GM23338 (cell line): ENCODE data around the gene PAPPA2. TPM values are rescaled to one million over a fixed set of nuclear protein-coding genes. Genes with fewer than 3 reads are reported as not detected.

ENCODE experiments used
- ATAC-seq: fragments of 200-7000 bp; cut with Tn5 transposase; 3 replicates; pipeline ENCODE4 v1.9.1; 2020
- DNase-seq: peaks from one replicate; pipeline ENCODE4 v3.0.0-alpha.2; 2015; ENCODE audit warnings: low spot score
- H2AFZ ChIP-seq: fragments of 200-600 bp; sonication (generic); 2 replicates; pipeline ENCODE4 v1.8.0; 2016; ENCODE audit warnings: antibody characterized with exemption, mild to moderate bottlenecking, moderate library complexity
- H3F3A ChIP-seq: fragments of 200-600 bp; sonication (generic); replicated peaks from 2 replicates; pipeline ENCODE4 v1.8.0; 2017; ENCODE audit warnings: antibody characterized with exemption, mixed run types, low read depth
- H3K27ac ChIP-seq: fragments of 200-600 bp; sonication (generic); 2 replicates; pipeline ENCODE4 v1.6.1; 2016; ENCODE audit warnings: low read depth
- H3K27me3 ChIP-seq: fragments of 200-600 bp; sonication (generic); 2 replicates; pipeline ENCODE4 v1.8.0; 2016; ENCODE audit warnings: mild to moderate bottlenecking, mixed run types, moderate library complexity; ENCODE audit not compliant: insufficient read depth
- H3K36me3 ChIP-seq: fragments of 200-600 bp; sonication (generic); 2 replicates; pipeline ENCODE4 v1.8.0; 2016; ENCODE audit warnings: mild to moderate bottlenecking; ENCODE audit not compliant: insufficient read depth
- H3K4me1 ChIP-seq: fragments of 200-600 bp; sonication (generic); 2 replicates; pipeline ENCODE4 v1.8.0; 2016; ENCODE audit warnings: mild to moderate bottlenecking, moderate library complexity; ENCODE audit not compliant: insufficient read depth
- H3K4me2 ChIP-seq: fragments of 200-600 bp; sonication (generic); 2 replicates; pipeline ENCODE4 v1.7.1; 2017; ENCODE audit warnings: mixed run types
- H3K4me3 ChIP-seq: fragments of 200-600 bp; sonication (generic); 2 replicates; pipeline ENCODE4 v1.6.1; 2016; ENCODE audit warnings: mixed run types
- H3K79me2 ChIP-seq: fragments of 200-600 bp; sonication (generic); replicated peaks from 2 replicates; pipeline ENCODE4 v1.8.0; 2017; ENCODE audit warnings: mild to moderate bottlenecking; ENCODE audit not compliant: insufficient read depth
- H3K9me2 ChIP-seq: fragments of 200-600 bp; sonication (generic); 2 replicates; pipeline ENCODE4 v1.8.0; 2017; ENCODE audit not compliant: insufficient read depth
- H4K20me1 ChIP-seq: fragments of 200-600 bp; sonication (generic); replicated peaks from 2 replicates; pipeline ENCODE4 v1.8.0; 2017; ENCODE audit warnings: mild to moderate bottlenecking; ENCODE audit not compliant: insufficient read depth
- H3K27ac Mint-ChIP-seq: 2 replicates; pipeline ENCODE4 v1.8.0; 2020; ENCODE audit warnings: inconsistent platforms, mild to moderate bottlenecking, moderate library complexity, mixed read lengths
- H3K27me3 Mint-ChIP-seq: 3 replicates; pipeline ENCODE4 v1.8.0; 2022; ENCODE audit warnings: low read depth, mild to moderate bottlenecking, moderate library complexity, mixed read lengths, inconsistent platforms; ENCODE audit not compliant: insufficient read depth, poor library complexity
- H3K36me3 Mint-ChIP-seq: 3 replicates; pipeline ENCODE4 v1.8.0; 2021; ENCODE audit warnings: low read depth, mild to moderate bottlenecking, inconsistent platforms, moderate library complexity, mixed read lengths
- H3K4me1 Mint-ChIP-seq: 3 replicates; pipeline ENCODE4 v1.8.0; 2020; ENCODE audit warnings: mild to moderate bottlenecking, inconsistent platforms, mixed read lengths
- H3K4me3 Mint-ChIP-seq: 3 replicates; pipeline ENCODE4 v1.8.0; 2021; ENCODE audit warnings: moderate library complexity, mild to moderate bottlenecking, inconsistent platforms, mixed read lengths
- H3K9me3 Mint-ChIP-seq: 3 replicates; pipeline ENCODE4 v1.8.0; 2020; ENCODE audit warnings: moderate library complexity, mild to moderate bottlenecking, inconsistent platforms, mixed read lengths
- EZH2 ChIP-seq: fragments of 200-600 bp; sonication (generic); IDR thresholded peaks from one replicate; pipeline ENCODE4 v1.8.0; 2017; ENCODE audit warnings: antibody characterized with exemption, mild to moderate bottlenecking, low read depth; ENCODE audit not compliant: unreplicated experiment
- EZH2phosphoT487 ChIP-seq: fragments of 200-600 bp; sonication (generic); IDR thresholded peaks from one replicate; pipeline ENCODE4 v1.8.1; 2018; ENCODE audit warnings: antibody characterized with exemption; ENCODE audit not compliant: unreplicated experiment
- NANOG ChIP-seq: IDR thresholded peaks from 2 replicates; pipeline ENCODE4 v1.6.1; 2016; ENCODE audit warnings: antibody characterized with exemption, borderline replicate concordance
- POLR2AphosphoS5 ChIP-seq: IDR thresholded peaks from 2 replicates; pipeline ENCODE4 v1.6.1; 2016; ENCODE audit warnings: antibody characterized with exemption, low read depth
- STAT1 ChIP-seq: IDR thresholded peaks from one replicate; pipeline ENCODE4 v1.6.1; 2016; ENCODE audit warnings: antibody characterized with exemption; ENCODE audit not compliant: unreplicated experiment
- polyA plus RNA-seq: library from polyadenylated mRNA; unstranded; fragments of >200 nt; fragmentation: Nextera tagmentation; extraction: Ambion mirVana; gene quantifications from 2 replicates; pipeline ENCODE4 v1.2.1, GENCODE V29; 2016
- total RNA-seq: library from RNA; depleted of rRNA; stranded (reverse); fragments of >200 nt; shearing (Covaris generic); gene quantifications from 2 replicates; pipeline ENCODE4 v1.2.3, GENCODE V29; 2014
- TF ChIP-seq, protein P1 (sequence below): fragments of 250-450 bp; sonication (Bioruptor Pico); IDR thresholded peaks from 2 replicates; pipeline ENCODE4 v1.5.0; 2020; ENCODE audit warnings: mild to moderate bottlenecking, moderate library complexity
- TF ChIP-seq, protein P2 (sequence below): IDR thresholded peaks from one replicate; pipeline ENCODE4 v1.6.1; 2018; ENCODE audit warnings: antibody characterized with exemption; ENCODE audit not compliant: unreplicated experiment
- TF ChIP-seq, protein P3 (sequence below), 2 experiments: fragments of 200-600 bp in 1 of 2; sonication (generic) in 1 of 2; conservative IDR thresholded peaks; 2 replicates each; pipeline versions ENCODE4 v1.5.1 to v1.6.1; 2016 to 2017; ENCODE audit warnings: antibody characterized with exemption in 2 of 2, low read depth in 2 of 2, mild to moderate bottlenecking in 2 of 2, moderate library complexity in 1 of 2

PAPPA2 gene
- total and polyA plus RNA-seq, 2 experiments from 2014 or later: 1.4 to 1.7 TPM

GRCh38 chr1:176877557-176877956, 414.6 kb downstream of the PAPPA2 start:
- no peak overlapping the region for H3K4me3 Mint-ChIP-seq
- Histone ChIP-seq H4K20me1 (no peaks in the 10 kb centered on the region), H2AFZ (no peak overlapping the region), H3K36me3 (no peaks in the 10 kb centered on the region), H3K4me1 (no peaks in the 10 kb centered on the region), H3K9me2 (no peaks in the 10 kb centered on the region), H3K27ac (no peak overlapping the region), H3K4me3 (no peak overlapping the region), H3K4me2 (no peak overlapping the region), H3F3A (no peaks in the 10 kb centered on the region), H3K27me3 (no peaks in the 10 kb centered on the region), H3K79me2 (no peaks in the 10 kb centered on the region)
- TF ChIP-seq, protein P1, sequence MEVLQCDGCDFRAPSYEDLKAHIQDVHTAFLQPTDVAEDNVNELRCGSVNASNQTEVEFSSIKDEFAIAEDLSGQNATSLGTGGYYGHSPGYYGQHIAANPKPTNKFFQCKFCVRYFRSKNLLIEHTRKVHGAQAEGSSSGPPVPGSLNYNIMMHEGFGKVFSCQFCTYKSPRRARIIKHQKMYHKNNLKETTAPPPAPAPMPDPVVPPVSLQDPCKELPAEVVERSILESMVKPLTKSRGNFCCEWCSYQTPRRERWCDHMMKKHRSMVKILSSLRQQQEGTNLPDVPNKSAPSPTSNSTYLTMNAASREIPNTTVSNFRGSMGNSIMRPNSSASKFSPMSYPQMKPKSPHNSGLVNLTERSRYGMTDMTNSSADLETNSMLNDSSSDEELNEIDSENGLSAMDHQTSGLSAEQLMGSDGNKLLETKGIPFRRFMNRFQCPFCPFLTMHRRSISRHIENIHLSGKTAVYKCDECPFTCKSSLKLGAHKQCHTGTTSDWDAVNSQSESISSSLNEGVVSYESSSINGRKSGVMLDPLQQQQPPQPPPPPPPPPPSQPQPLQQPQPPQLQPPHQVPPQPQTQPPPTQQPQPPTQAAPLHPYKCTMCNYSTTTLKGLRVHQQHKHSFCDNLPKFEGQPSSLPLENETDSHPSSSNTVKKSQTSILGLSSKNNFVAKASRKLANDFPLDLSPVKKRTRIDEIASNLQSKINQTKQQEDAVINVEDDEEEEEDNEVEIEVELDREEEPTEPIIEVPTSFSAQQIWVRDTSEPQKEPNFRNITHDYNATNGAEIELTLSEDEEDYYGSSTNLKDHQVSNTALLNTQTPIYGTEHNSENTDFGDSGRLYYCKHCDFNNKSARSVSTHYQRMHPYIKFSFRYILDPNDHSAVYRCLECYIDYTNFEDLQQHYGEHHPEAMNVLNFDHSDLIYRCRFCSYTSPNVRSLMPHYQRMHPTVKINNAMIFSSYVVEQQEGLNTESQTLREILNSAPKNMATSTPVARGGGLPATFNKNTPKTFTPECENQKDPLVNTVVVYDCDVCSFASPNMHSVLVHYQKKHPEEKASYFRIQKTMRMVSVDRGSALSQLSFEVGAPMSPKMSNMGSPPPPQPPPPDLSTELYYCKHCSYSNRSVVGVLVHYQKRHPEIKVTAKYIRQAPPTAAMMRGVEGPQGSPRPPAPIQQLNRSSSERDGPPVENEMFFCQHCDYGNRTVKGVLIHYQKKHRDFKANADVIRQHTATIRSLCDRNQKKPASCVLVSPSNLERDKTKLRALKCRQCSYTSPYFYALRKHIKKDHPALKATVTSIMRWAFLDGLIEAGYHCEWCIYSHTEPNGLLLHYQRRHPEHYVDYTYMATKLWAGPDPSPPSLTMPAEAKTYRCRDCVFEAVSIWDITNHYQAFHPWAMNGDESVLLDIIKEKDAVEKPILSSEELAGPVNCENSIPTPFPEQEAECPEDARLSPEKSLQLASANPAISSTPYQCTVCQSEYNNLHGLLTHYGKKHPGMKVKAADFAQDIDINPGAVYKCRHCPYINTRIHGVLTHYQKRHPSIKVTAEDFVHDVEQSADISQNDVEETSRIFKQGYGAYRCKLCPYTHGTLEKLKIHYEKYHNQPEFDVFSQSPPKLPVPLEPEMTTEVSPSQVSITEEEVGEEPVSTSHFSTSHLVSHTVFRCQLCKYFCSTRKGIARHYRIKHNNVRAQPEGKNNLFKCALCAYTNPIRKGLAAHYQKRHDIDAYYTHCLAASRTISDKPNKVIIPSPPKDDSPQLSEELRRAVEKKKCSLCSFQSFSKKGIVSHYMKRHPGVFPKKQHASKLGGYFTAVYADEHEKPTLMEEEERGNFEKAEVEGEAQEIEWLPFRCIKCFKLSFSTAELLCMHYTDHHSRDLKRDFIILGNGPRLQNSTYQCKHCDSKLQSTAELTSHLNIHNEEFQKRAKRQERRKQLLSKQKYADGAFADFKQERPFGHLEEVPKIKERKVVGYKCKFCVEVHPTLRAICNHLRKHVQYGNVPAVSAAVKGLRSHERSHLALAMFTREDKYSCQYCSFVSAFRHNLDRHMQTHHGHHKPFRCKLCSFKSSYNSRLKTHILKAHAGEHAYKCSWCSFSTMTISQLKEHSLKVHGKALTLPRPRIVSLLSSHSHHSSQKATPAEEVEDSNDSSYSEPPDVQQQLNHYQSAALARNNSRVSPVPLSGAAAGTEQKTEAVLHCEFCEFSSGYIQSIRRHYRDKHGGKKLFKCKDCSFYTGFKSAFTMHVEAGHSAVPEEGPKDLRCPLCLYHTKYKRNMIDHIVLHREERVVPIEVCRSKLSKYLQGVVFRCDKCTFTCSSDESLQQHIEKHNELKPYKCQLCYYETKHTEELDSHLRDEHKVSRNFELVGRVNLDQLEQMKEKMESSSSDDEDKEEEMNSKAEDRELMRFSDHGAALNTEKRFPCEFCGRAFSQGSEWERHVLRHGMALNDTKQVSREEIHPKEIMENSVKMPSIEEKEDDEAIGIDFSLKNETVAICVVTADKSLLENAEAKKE (CRISPR knock-in tag): no peak
- TF ChIP-seq, protein P2, sequence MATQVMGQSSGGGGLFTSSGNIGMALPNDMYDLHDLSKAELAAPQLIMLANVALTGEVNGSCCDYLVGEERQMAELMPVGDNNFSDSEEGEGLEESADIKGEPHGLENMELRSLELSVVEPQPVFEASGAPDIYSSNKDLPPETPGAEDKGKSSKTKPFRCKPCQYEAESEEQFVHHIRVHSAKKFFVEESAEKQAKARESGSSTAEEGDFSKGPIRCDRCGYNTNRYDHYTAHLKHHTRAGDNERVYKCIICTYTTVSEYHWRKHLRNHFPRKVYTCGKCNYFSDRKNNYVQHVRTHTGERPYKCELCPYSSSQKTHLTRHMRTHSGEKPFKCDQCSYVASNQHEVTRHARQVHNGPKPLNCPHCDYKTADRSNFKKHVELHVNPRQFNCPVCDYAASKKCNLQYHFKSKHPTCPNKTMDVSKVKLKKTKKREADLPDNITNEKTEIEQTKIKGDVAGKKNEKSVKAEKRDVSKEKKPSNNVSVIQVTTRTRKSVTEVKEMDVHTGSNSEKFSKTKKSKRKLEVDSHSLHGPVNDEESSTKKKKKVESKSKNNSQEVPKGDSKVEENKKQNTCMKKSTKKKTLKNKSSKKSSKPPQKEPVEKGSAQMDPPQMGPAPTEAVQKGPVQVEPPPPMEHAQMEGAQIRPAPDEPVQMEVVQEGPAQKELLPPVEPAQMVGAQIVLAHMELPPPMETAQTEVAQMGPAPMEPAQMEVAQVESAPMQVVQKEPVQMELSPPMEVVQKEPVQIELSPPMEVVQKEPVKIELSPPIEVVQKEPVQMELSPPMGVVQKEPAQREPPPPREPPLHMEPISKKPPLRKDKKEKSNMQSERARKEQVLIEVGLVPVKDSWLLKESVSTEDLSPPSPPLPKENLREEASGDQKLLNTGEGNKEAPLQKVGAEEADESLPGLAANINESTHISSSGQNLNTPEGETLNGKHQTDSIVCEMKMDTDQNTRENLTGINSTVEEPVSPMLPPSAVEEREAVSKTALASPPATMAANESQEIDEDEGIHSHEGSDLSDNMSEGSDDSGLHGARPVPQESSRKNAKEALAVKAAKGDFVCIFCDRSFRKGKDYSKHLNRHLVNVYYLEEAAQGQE: no peak
- TF ChIP-seq STAT1 (no peak), EZH2phosphoT487 (no peak), EZH2 (no peak), NANOG (no peak), POLR2AphosphoS5 (no peak)
- TF ChIP-seq, protein P3, sequence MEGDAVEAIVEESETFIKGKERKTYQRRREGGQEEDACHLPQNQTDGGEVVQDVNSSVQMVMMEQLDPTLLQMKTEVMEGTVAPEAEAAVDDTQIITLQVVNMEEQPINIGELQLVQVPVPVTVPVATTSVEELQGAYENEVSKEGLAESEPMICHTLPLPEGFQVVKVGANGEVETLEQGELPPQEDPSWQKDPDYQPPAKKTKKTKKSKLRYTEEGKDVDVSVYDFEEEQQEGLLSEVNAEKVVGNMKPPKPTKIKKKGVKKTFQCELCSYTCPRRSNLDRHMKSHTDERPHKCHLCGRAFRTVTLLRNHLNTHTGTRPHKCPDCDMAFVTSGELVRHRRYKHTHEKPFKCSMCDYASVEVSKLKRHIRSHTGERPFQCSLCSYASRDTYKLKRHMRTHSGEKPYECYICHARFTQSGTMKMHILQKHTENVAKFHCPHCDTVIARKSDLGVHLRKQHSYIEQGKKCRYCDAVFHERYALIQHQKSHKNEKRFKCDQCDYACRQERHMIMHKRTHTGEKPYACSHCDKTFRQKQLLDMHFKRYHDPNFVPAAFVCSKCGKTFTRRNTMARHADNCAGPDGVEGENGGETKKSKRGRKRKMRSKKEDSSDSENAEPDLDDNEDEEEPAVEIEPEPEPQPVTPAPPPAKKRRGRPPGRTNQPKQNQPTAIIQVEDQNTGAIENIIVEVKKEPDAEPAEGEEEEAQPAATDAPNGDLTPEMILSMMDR (conservative IDR thresholded peaks at IDR 0.05; ENCODE audit: low read depth in 2 of 2): no peak
- DNase-seq (no peak), ATAC-seq (no peak)
- H3K9me3 Mint-ChIP-seq: no peaks in the 10 kb centered on the region
- H3K36me3 Mint-ChIP-seq: no peaks in the 10 kb centered on the region
- no peaks in the 10 kb centered on the region for H3K27me3 Mint-ChIP-seq
- no peaks in the 10 kb centered on the region for H3K4me1 Mint-ChIP-seq
- H3K27ac Mint-ChIP-seq: no peak overlapping the region
